Stimulated activated CD4-positive, alpha-beta T cell treated with anti-CD3 and anti-CD28 coated beads, Interleukin-1b, Interleukin-23, amount 100 ng/mL, for 48 hours (primary cell): ENCODE results near the gene NR1D2.
"Not testable (repeated sequence)": the region's sequence is repeated elsewhere in the genome, so short reads cannot be mapped to it uniquely, and the experiment has no call there.

Source experiments
- DNase-seq: peaks from one replicate; pipeline ENCODE4 v3.0.0-alpha.2; 2020

Gene NR1D2

DNA sequence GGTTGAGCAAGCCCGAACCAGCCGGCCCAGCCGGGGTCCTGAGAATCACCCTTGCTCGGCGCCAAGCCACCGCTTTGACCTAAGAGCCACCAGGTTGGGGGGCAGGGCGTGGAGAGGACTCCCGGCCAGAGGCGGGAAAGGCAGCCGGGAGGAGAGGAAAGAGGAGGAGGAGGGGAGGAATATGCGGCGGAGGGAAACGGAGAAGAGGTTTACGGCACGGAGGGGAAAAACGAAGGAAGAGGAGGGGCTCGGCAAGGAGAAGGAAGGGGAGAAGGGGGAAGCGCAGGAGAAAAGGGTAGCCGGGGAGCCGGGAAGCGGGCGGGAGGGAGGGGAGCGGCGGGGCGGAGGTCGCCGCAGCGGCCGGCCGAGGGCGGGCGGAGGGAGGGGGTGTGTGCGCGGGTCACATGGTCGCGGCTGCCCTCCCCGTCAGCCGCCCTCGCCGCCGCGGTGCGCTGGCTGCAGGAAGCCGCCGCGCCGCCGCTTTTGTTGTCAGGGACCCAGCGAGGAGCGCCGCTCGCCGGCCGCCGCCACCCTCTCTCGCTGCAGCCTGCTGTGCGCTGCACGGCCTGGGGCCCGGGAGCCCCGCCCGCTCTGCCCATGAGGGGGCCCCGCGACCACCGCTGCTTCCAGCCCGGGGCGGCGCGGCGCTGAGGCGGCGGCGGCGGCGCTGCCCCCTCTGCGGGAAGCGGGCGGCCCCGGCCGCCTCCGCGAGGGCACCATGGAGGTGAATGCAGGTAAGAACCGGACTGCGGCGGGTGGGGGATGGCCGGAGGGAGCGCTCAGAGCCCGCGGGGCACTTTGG is at the start of gene NR1D2:
Gene NR1D2 (plus strand): TSS at position 426 of the 802 bp plus-strand sequence. CDS start 293 bp downstream, at position 719.
- DNase-seq: peak; percentile 67

DNA sequence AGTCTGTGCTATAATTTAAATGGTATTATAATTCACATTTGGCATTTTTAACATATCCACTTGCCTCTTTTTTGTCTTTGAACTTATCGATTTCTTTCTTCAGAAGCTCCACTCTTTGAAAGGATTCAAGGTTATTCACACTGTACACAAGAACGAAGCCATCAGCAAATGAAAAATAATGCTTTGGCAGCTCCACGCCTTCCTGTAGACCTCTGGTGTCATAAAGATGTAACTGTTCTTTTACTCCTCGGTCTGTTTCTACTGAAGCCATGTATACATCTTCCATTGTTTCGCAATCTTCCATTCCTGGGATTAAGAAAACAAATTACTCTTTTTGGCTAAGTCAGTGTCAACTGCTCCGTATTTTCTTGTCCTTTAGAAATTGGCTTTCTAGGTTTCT is 44.3 kb upstream of the NR1D2 start:
- DNase-seq: no peak

DNA sequence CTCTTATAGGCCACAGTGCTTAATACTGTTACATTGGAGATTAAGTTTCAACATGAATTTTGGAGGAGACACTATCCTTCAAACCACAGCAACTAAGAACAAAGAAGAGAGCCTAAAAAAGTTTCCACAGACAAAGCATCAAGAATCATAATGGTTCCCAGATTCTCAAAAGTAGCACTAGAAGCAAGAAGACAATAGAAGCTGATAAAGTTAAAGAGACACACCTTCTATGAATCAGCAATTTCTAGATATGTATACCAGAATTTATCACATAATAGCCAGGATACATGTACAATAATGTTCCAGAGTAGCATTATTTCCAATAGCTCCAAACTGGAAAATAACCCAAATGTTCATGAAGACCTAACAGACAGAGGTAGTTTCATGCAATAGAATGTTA is 40.5 kb upstream of the NR1D2 start:
- DNase-seq: no peak

DNA sequence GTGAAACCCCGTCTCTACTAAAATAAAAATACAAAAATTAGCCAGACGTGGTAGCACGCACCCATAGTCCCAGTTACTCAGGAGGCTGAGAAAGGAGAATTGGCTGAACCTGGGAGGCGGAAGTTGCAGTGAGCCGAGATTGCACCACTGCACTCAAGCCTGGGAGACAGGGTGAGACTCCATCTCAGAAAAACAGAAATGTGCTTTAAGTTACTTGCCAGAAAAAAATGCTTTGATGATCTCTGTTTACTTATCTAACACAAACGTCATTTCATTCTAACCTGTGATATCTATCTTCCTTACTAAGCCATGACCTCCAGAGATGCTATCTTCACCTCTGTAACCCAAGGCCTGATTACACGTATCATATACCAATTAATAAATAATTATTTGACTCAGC is 35.7 kb upstream of the NR1D2 start:
- no peak for DNase-seq

DNA sequence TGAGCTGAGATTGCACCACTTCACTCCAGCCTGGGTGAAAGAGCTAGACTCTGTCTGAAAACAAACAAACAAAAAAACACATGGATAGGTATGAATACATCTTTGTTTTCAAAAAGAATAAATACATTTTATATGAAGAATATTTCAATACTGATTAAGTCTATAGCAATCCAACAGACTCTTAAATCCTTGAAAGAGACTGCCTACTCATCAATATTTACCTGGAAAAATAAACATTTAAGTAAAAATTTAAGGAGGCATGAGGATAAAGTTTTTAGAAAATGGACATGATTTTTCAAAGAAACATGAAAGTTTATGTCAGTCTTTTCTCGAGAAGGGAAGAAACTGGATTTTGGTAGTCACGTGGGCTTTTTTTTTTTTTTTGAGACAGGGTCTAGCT is 33.7 kb upstream of the NR1D2 start:
- DNase-seq: no peak

DNA sequence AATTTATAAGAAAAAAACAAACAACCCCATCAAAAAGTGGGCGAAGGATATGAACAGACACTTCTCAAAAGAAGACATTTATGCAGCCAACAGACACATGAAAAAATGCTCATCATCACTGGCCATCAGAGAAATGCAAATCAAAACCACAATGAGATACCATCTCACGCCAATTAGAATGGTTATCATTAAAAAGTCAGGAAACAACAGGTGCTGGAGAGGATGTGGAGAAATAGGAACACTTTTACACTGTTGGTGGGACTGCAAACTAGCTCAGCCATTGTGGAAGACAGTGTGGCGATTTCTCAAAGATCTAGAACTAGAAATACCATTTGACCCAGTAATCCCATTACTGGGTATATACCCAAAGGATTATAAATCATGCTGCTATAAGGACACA is 32.8 kb upstream of the NR1D2 start:
- DNase-seq: not testable (repeated sequence)

DNA sequence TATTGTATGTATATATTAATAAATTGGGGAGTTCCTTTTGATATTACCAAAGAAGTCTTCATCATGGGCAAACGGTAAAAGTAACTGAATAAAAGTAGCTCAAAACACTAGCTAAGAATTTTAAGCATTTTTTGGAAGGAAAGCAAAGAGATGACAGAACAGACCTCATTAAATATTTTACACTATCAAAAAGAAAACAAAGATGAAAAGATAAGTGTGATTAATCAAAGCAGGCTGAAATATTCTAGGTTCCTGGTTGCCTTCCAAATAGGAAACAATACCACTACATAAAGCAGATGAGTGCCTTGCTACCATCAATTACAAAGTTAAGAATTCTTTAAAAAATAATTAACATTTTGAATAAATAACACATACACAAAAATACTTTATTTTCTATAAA is 31.9 kb upstream of the NR1D2 start:
- no peak for DNase-seq

DNA sequence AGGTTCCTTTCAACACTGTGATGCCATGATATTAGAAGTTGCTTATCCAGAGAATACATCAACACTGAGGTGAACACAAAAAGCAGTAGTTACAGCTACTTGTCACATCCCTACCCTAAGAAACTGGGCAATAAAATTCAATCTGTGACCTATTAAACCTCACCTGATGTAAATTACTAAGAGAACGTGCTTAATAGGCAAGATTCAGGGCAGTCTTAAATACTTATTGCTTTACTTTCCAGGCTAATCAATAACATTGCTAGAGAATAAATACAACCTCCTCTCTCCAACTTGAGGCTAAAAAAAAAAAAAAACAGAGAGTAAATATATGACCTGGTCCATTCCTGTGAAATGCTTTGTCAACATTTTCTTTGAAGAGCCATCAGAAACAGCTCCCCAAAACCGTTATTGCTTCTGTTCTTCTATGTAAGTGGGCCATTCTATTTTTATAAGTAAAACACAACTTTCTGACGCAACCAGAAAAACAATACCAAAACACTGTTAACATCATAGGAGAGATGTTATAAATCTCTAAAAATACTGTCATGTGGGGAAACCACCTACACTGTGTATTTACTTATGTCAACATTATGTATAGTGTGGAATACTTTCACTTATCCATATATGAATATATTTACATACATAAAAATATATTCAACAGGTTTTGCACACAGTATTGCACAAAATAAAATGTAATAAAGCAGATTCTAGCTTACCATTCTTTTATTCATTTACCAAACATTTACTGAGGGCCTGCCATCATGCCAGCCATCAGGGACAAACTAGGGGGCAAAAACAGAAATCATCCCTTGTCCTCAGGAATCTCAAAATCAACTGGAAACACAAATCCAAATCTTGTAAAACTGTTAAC is 31.0 kb upstream of the NR1D2 start:
- no peak for DNase-seq

DNA sequence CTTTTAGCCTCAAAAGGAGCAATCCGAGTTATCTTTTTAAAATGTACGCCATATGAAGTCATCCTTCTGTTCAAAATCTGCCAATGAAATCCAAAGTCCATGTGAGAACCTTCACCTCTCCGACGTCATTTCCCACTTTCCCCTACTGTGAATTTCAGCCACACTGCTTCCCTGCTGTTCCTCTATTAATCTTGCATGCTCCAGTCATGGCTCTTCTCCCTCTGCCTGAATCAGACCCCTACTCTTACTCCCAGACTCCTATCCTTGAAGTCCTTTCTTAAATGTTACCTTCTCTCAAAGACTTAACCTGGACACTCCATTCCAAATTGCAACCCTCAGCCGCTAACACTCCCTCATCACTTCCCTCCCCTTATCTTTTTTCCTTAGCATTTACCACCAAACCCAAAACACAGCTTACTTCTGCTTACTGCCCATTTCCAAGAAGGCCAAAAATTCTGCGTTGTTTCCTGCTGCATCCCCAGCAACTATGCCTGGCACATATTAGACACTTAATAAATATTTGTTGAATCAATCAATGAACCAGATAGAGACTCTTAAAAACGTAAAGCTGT is 29.5 kb upstream of the NR1D2 start:
- no peak for DNase-seq

DNA sequence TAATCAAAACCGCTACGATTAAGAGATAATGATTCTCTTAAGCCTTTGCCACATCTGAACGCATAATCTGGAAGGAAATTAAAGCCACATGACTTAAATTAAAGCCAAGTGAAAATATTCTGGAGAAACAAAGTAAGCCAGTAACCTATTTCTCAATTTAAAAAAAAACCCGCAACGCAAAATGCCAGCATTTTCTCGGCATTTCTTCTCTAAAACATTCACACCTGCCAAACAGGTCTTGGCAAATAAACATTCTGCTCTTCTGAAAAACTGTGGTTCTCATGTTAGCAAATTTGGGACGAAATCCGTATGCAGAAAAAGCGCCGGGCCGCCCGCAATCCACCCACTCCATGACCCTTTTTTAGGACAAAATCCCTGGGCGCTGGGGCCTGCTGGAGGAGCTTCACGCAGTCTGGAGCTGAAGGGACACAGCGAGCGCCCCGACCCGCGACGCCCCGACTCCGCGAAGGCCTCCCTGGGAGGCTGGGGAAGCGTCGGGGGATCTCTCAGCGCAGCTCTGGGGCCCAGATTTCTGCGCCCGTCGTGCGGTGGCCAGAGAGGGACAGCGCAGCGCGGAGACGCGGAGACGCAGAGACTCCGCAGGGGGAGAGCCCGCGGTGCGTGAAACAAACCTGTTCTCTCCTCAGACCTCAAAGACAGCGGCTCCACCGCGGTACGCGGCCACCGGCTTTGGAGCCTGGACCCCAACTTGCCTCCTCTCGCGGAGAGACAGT is 28.8 kb upstream of the NR1D2 start:
- no peak for DNase-seq

DNA sequence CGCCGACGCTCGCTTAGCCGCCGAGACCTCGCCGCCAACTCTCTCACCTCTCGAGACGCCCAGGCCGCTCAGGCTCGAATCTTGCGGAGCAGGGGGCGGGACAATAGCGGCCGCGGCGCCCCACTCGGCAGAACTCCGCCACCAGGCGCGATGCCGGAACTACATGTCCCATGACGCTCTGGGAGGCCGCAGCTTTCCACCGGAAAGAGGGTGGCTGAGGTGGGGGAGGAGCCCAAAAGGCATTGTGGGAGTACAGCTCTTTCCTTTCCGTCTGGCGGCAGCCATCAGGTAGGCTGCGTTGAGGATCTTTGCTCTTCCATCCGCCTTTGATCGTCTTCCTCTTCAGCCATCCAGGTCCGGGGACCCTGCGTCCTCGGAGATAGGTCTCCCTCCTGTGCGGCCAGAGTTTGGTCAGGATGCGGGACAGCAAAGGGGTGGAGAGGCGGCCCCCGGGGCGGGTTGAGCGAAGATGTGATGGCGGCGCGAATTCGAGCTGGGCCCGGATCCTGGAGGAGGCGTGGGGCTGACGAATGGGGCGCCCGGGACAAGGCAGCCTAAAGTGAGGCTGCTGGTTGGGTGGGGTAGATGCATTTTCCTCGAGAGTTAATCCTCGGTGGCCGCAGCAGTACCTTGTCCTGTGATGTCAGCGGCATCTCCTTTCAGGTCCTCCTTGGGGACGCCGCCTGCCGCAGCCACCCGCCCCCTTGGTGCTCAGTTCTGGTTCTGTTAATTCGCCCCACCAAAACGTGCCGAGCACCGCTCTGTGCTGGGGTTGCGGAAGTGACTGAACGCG is 28.0 kb upstream of the NR1D2 start, which contains the start of the genes NKIRAS1 and RPL15:
Gene NKIRAS1 (minus strand): TSS at position 105 of the 793 bp plus-strand sequence. CDS start 6,086 bp downstream, outside the sequence.
Gene RPL15 (plus strand): TSS at position 247 of the 793 bp plus-strand sequence. CDS start 728 bp downstream, outside the sequence.
- peak; percentile 98 for DNase-seq

DNA sequence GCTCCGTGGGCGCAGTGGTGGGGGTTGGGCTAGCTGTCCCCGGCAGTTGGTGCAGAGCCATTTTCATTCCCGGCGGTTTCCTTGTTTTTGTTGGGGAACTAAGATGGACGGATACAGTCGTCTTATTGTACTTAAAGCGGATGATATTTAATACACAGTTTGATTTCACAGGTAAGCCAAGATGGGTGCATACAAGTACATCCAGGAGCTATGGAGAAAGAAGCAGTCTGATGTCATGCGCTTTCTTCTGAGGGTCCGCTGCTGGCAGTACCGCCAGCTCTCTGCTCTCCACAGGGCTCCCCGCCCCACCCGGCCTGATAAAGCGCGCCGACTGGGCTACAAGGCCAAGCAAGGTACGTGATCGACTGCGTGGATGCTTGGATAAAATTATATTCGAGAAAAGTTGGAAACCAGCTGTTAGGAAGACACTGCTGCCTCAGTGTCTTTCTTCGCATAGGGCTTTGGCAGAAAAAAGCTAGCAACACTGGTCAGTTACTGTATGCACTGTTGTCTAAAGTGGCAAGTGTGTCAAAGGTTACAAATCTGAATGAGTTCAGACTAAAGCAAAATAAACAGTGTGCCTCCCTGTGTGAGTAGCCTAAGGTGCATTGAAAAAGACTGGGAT is 27.3 kb upstream of the NR1D2 start:
- DNase-seq: not testable (repeated sequence)

DNA sequence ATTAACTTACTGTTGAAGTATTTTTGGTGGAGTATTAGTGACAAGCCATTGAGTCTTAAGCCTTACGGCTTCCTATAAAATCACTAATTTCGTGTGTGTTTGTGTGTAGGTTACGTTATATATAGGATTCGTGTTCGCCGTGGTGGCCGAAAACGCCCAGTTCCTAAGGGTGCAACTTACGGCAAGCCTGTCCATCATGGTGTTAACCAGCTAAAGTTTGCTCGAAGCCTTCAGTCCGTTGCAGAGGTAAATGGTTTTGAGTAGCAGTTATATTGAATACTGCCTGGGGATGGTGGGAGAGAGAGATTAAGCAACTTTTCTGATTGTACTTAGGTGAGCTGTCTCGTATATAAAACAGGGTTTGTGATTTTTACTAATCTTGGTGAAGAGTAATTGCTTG is 26.8 kb upstream of the NR1D2 start:
- not testable (repeated sequence) for DNase-seq

DNA sequence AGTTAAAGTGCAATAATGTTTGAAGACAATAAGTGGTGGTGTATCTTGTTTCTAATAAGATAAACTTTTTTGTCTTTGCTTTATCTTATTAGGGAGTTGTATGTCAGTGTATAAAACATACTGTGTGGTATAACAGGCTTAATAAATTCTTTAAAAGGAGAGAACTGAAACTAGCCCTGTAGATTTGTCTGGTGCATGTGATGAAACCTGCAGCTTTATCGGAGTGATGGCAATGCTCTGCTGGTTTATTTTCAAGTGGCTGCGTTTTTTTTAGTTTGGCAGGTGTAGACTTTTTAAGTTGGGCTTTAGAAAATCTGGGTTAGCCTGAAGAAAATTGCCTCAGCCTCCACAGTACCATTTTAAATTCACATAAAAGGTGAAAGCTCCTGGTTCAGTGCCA is 25.5 kb upstream of the NR1D2 start:
- DNase-seq: no peak

DNA sequence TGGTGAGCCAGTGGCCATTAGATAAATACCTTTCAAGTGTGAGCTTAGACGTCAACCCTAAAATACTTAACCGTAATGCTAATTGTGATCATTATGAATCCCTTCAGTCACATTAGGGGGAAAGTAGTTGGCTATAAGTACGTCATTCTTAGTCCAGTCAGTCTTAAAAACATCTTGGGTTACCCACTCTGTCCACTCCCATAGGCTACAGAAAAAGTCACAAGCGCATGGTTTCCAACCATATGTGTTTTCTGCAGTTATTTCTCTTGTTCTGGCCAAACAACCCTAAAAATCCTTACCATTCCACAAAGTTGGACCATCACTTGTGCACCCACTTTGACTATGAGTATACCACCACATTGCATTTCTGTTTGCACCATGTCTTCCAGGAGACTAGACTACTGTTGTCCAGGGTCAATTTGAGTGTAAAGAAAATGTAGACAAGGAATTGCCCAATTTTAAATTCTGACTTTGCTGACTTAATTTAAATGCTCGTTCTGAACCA is 24.9 kb upstream of the NR1D2 start:
- no peak for DNase-seq

DNA sequence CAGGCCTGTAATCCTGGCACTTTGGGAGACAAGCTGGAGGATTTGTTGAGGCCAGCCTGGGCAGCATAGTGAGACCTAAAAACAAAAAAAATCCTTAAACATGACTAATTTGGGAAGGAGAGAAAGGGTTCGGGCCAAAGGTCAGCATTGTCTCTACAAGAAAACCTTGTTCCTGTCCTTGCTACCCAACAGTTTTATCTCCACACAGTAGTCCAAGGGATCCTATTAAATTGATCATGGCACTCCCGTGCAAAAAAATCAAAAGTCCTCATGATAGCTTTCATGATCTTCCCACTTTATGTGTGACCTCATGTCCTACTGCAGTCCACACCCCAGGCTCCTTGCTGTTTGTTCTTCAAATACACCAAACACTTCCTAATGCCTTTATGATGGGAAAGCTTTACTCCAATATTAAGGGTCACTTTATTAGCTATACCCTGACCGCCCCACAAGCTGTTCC is 24.0 kb upstream of the NR1D2 start:
- no peak for DNase-seq

DNA sequence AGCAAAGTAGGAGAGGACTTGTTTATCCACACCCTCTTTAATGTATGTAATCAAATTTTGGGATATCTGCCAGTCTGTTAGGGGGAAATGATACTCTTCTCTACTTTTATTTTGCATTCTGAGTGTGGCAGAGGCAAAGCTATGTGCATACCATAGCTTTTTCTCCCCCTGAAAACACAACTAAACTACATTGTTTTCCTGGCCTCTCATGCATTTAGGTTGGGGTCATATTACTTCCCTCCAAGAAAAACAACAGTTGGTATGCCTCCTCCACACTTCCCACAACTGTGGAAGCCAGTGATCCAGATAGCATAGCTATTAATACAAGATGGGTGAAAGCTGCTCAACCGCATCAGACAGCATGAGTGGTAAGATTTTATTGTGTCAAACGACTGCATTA is 21.3 kb upstream of the NR1D2 start:
- no peak for DNase-seq

DNA sequence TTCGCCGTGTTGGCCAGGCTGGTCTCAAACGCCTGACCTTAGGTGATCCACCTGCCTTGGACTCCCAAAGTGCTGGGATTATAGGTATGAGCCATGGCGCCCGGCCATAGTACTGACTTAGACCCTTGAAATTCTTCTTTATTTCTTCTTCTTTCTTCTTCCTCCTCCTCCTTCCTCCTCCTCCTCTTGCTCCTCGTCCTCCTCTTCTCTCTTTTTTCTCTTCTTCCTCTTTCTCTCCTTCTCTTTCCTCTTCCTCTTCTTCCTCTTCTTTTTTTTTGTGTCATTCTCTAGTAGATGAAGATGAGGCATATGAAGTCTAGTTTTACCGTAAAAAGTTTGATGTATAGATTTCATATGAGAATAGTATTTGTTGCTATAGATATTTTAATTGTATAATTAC is 18.8 kb upstream of the NR1D2 start:
- DNase-seq: no peak

DNA sequence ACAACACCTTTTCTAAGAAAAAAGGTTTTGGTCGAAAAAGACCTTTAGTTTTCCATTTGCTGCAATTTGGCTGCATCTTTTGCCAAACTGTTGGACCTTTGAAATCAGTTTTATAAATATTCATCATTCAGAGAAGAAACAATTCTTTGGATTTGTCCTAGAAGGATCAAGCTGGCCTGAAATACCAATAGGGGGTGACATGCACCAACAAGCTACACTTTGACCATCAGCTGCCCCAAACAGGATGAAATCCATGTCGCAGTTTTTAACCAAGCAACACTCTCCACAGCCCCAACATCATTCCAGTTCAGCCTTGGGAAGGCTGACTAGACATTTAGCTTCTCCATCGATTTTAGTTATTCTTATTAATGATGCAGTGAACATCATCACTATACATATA is 18.4 kb upstream of the NR1D2 start:
- no peak for DNase-seq

DNA sequence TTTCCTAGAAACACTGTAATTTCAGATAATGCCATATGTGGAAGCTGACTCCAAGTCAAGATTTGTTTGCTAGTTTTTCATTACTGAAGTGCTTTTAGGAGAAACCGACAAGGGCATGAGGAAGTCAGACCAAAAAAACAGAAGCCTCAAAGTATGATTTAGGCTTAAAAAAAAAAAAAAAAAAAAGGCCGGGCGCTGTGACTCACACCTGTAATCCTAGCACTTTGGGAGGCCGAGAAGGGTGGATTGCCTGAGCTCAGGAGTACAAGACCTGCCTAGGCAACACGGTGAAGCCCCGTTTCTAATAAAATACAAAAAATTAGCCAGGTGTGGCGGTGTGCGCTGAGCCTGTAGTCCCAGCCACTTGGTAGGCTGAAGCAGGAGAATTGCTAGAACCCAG is 16.6 kb upstream of the NR1D2 start:
- DNase-seq: no peak

DNA sequence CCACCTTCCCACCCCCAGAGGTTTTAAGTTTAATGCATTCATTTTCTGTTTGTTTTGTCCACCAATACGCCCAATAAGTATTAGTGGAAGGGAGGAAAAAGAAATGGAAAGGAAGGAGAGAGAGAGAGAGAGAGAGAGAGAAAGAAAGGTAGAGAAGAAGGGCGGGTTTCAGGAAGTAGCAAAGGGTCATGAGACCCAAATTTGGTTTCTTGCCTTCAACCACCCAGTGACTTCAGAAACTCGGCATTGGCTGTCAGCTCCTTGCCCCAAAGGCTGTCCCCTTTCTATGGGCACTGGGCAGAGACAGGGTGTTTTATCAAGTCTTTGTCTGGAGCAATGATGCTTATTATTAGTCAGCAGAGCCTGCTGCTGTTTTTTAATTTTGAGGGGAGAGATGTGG is 13.5 kb upstream of the NR1D2 start:
- DNase-seq: no peak
